IMR-90 (cell line): ENCODE measurements around the gene MTERF1. TPM values are rescaled to one million over a fixed set of nuclear protein-coding genes. Genes with fewer than 3 reads are reported as not detected.

Experiments used
- ATAC-seq: fragments of 200-7000 bp; cut with Tn5 transposase; 2 replicates; pipeline ENCODE4 v1.9.1; 2020; ENCODE audit warnings: low read depth, mild to moderate bottlenecking, moderate library complexity
- BruUV-seq: library from RNA; stranded (reverse); fragments of 400-500 nt; replicated peaks from 2 replicates; lab custom pipeline; 2021; lab: Mats Ljungman, UMichigan
- CTCF ChIA-PET: fragments of 300-600 bp; formaldehyde crosslinking; extraction: SDS; loops from one replicate; lab custom pipeline; 2021; ENCODE audit warnings: antibody characterized with exemption; lab: Yijun Ruan, JAX
- POLR2A ChIA-PET: fragments of 300-600 bp; sonication (Branson Sonifier 250); formaldehyde crosslinking; loops from one replicate; lab custom pipeline; 2022; ENCODE audit warnings: antibody characterized with exemption; ENCODE audit not compliant: unreplicated experiment; lab: Charles Lee
- DNase-seq: peaks from one replicate; pipeline ENCODE4 v3.0.0; 2013
- H2AFZ ChIP-seq: replicated peaks from 2 replicates; pipeline ENCODE3; 2013; ENCODE audit warnings: low read length, mild to moderate bottlenecking; ENCODE audit not compliant: poor library complexity
- H2AK5ac ChIP-seq: 2 replicates; pipeline ENCODE4 v1.6.1; 2013; ENCODE audit warnings: low read depth, low read length, inconsistent platforms
- H2AK9ac ChIP-seq: replicated peaks from 2 replicates; pipeline ENCODE3; 2013; ENCODE audit warnings: mild to moderate bottlenecking, low read depth, low read length, moderate library complexity; ENCODE audit not compliant: poor library complexity
- H2BK120ac ChIP-seq: 2 replicates; pipeline ENCODE4 v1.6.1; 2013; ENCODE audit warnings: low read depth, low read length, inconsistent platforms
- H2BK15ac ChIP-seq: 3 replicates; pipeline ENCODE4 v1.6.1; 2013; ENCODE audit warnings: low read depth, low read length, inconsistent platforms
- H2BK20ac ChIP-seq: 2 replicates; pipeline ENCODE4 v1.6.1; 2013; ENCODE audit warnings: low read depth, mild to moderate bottlenecking, inconsistent platforms, low read length, moderate library complexity
- H2BK5ac ChIP-seq: 2 replicates; pipeline ENCODE4 v1.6.1; 2013; ENCODE audit warnings: mild to moderate bottlenecking, low read depth, low read length, inconsistent platforms; ENCODE audit not compliant: poor library complexity, severe bottlenecking
- H3K14ac ChIP-seq: replicated peaks from 2 replicates; pipeline ENCODE4 v1.6.1; 2013; ENCODE audit warnings: low read depth, low read length, inconsistent platforms
- H3K18ac ChIP-seq: 2 replicates; pipeline ENCODE4 v1.6.1; 2013; ENCODE audit warnings: low read depth, low read length, control low read depth
- H3K23ac ChIP-seq: 2 replicates; pipeline ENCODE4 v1.6.1; 2013; ENCODE audit warnings: low read depth, low read length, inconsistent platforms
- H3K27ac ChIP-seq: 2 replicates; pipeline ENCODE4 v1.5.1; 2013; ENCODE audit warnings: mild to moderate bottlenecking, control low read depth, low read length; ENCODE audit not compliant: insufficient read depth
- H3K27me3 ChIP-seq: 2 replicates; pipeline ENCODE4 v1.6.1; 2013; ENCODE audit warnings: low read length; ENCODE audit not compliant: control insufficient read depth, insufficient read depth
- H3K36me3 ChIP-seq: 2 replicates; pipeline ENCODE4 v1.6.1; 2013; ENCODE audit warnings: low read length, mixed read lengths; ENCODE audit not compliant: control insufficient read depth, insufficient read depth
- H3K4ac ChIP-seq: 2 replicates; pipeline ENCODE4 v1.6.1; 2013; ENCODE audit warnings: low read depth, low read length, inconsistent platforms
- H3K4me1 ChIP-seq: 2 replicates; pipeline ENCODE4 v1.6.1; 2013; ENCODE audit warnings: low read length, mixed read lengths; ENCODE audit not compliant: control insufficient read depth, insufficient read depth
- H3K4me2 ChIP-seq: 2 replicates; pipeline ENCODE4 v1.6.1; 2013; ENCODE audit warnings: low read depth, mild to moderate bottlenecking, control low read depth, low read length, moderate library complexity
- H3K4me3 ChIP-seq: 2 replicates; pipeline ENCODE4 v1.5.1; 2013; ENCODE audit warnings: low read depth, mild to moderate bottlenecking, control low read depth, low read length, moderate library complexity; ENCODE audit not compliant: insufficient read depth
- H3K56ac ChIP-seq: 2 replicates; pipeline ENCODE4 v1.6.1; 2013; ENCODE audit warnings: low read length, inconsistent platforms; ENCODE audit not compliant: insufficient read depth; ENCODE audit errors: extremely low read depth
- H3K79me1 ChIP-seq, 2 experiments: 2 replicates each; pipeline ENCODE4 v1.6.1; 2013; ENCODE audit warnings: low read length in 2 of 2, inconsistent platforms in 1 of 2, low read depth in 1 of 2
- H3K9ac ChIP-seq: 2 replicates; pipeline ENCODE4 v1.6.1; 2013; ENCODE audit warnings: low read depth, low read length, control low read depth
- H3K9me1 ChIP-seq: 2 replicates; pipeline ENCODE4 v1.6.1; 2013; ENCODE audit warnings: low read length, inconsistent platforms; ENCODE audit not compliant: insufficient read depth
- H3K9me3 ChIP-seq: 2 replicates; pipeline ENCODE4 v1.6.1; 2013; ENCODE audit warnings: low read length; ENCODE audit not compliant: control insufficient read depth, insufficient read depth
- H4K20me1 ChIP-seq: 2 replicates; pipeline ENCODE4 v1.6.1; 2013; ENCODE audit warnings: low read length, inconsistent platforms; ENCODE audit not compliant: insufficient read depth
- H4K5ac ChIP-seq: 2 replicates; pipeline ENCODE4 v1.6.1; 2013; ENCODE audit warnings: mild to moderate bottlenecking, low read depth, low read length, control low read depth
- H4K8ac ChIP-seq, 2 experiments: 2 replicates each; pipeline ENCODE4 v1.6.1; 2013; ENCODE audit warnings: low read depth in 2 of 2, low read length in 2 of 2, control low read depth in 1 of 2, inconsistent platforms in 1 of 2
- H4K91ac ChIP-seq: 2 replicates; pipeline ENCODE4 v1.6.1; 2013; ENCODE audit warnings: low read depth, low read length, inconsistent platforms; ENCODE audit not compliant: insufficient read depth
- BHLHE40 ChIP-seq: fragments of 150-350 bp; IDR thresholded peaks from 2 replicates; pipeline ENCODE4 v1.6.1; 2016; ENCODE audit warnings: mild to moderate bottlenecking, low read depth, low read length
- CEBPB ChIP-seq: IDR thresholded peaks from 2 replicates; pipeline ENCODE4 v1.6.1; 2012; ENCODE audit warnings: low read depth, low read length, improper control_type of control experiment
- CHD1 ChIP-seq: IDR thresholded peaks from 2 replicates; pipeline ENCODE4 v1.6.1; 2012; ENCODE audit warnings: low read depth, low read length, improper control_type of control experiment
- CTCF ChIP-seq: conservative IDR thresholded peaks from 2 replicates; pipeline ENCODE4 v1.5.1; 2012; ENCODE audit warnings: mild to moderate bottlenecking, low read depth, low read length, improper control_type of control experiment
- FOS ChIP-seq: fragments of 150-350 bp; IDR thresholded peaks from 2 replicates; pipeline ENCODE4 v1.6.1; 2016; ENCODE audit warnings: low read depth, low read length
- MAFK ChIP-seq: IDR thresholded peaks from 2 replicates; pipeline ENCODE4 v1.6.1; 2012; ENCODE audit warnings: low read depth, low read length, improper control_type of control experiment
- MAZ ChIP-seq: IDR thresholded peaks from 2 replicates; pipeline ENCODE4 v1.6.1; 2012; ENCODE audit warnings: low read depth, mild to moderate bottlenecking, low read length, improper control_type of control experiment, moderate library complexity, borderline replicate concordance
- MXI1 ChIP-seq: IDR thresholded peaks from 2 replicates; pipeline ENCODE4 v1.6.1; 2012; ENCODE audit warnings: low read depth, mild to moderate bottlenecking, low read length, moderate library complexity, borderline replicate concordance
- NFE2L2 ChIP-seq: fragments of 150-350 bp; IDR thresholded peaks from 2 replicates; pipeline ENCODE4 v1.6.1; 2016; ENCODE audit warnings: low read depth, mild to moderate bottlenecking, low read length
- POLR2A ChIP-seq: IDR thresholded peaks from 2 replicates; pipeline ENCODE4 v1.6.1; 2012; ENCODE audit warnings: mild to moderate bottlenecking, low read depth, low read length
- RAD21 ChIP-seq: IDR thresholded peaks from 2 replicates; pipeline ENCODE4 v1.6.1; 2012; ENCODE audit warnings: low read length, improper control_type of control experiment
- RCOR1 ChIP-seq: IDR thresholded peaks from 2 replicates; pipeline ENCODE4 v1.6.1; 2012; ENCODE audit warnings: mild to moderate bottlenecking, low read length, improper control_type of control experiment; ENCODE audit not compliant: insufficient replicate concordance
- RFX5 ChIP-seq: IDR thresholded peaks from 2 replicates; pipeline ENCODE4 v1.8.0; 2012; ENCODE audit warnings: low read depth, mild to moderate bottlenecking, low read length, moderate library complexity
- SMC3 ChIP-seq: fragments of 150-350 bp; IDR thresholded peaks from 2 replicates; pipeline ENCODE4 v1.6.1; 2016; ENCODE audit warnings: low read depth, mild to moderate bottlenecking, antibody characterized with exemption, low read length, moderate library complexity
- USF2 ChIP-seq: fragments of 150-350 bp; IDR thresholded peaks from 2 replicates; pipeline ENCODE4 v1.6.1; 2017; ENCODE audit warnings: mild to moderate bottlenecking, antibody characterized with exemption, low read length, low read depth
- dilution Hi-C: fragments of 300-500 bp; cut with HindIII; formaldehyde crosslinking; loops from one replicate; pipeline ENCODE4 v1.14.3; 2018; ENCODE audit warnings: low sequenced_read_pairs; ENCODE audit not compliant: unreplicated experiment
- in situ Hi-C: fragments of 300-500 bp; cut with MboI; formaldehyde crosslinking; loops from 3 replicates; pipeline ENCODE4 v1.14.3; 2019; ENCODE audit warnings: low sequenced_read_pairs, inconsistent platforms, mixed read lengths
- intact Hi-C: fragments of 100-400 bp; cut with micrococcal nuclease; formaldehyde crosslinking; loops from 2 replicates; pipeline ENCODE4 v1.10.0; 2022
- polyA plus RNA-seq, 3 experiments: library from polyadenylated mRNA; depleted of rRNA; stranded (reverse); fragments of >200 nt; gene quantifications; 2 replicates each; pipeline ENCODE4 v1.2.3, GENCODE V29; 2012; ENCODE audit warnings: low replicate concordance in 1 of 3
- total RNA-seq: library from RNA; depleted of rRNA; stranded (reverse); fragments of >200 nt; gene quantifications from 2 replicates; pipeline ENCODE4 v1.2.3, GENCODE V29; 2012
- TF ChIP-seq, protein P1 (sequence below): fragments of 150-350 bp; IDR thresholded peaks from 2 replicates; pipeline ENCODE4 v1.6.1; 2016; ENCODE audit warnings: low read depth, mild to moderate bottlenecking, low read length, moderate library complexity, borderline replicate concordance

MTERF1 gene
- total and polyA plus RNA-seq, 2 of the 4 experiments (the other 2 are of a cell fraction): 7.0 to 7.3 TPM

DNA sequence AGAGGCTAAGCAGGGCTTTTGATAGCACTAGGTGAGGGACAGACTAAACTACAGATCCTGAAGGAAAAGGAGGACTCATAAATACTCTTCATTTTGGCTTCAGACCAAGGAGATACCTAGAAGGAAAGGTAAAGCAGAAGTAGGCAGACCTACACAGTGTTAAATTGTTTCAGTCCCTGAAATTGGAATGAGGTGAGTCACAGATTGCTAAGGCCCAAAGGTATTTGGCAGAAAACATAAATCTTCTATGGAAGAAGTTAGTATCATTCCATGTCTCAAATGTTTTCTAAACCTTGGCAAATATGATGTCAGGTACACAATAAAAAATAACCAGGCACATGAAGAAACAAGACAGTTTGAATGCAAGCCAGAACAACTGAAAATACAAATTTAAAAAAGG, 30.0 kb downstream of the MTERF1 start:
- Histone ChIP-seq H3K4me1 (peaks cover 3% of the 10 kb centered on the region; the same call in 1 of the 2 replicates), H3K4me2 (peak overlapping the region; percentile 43; the same call in 1 of the 2 replicates), H3K14ac (no peak overlapping the region), H3K23ac (no peak overlapping the region), H2AFZ (no peak overlapping the region), H3K18ac (no peak overlapping the region; the same call in 1 of the 2 replicates), H2AK5ac (no peak overlapping the region), H3K79me1 (peaks cover 5 to 6% of the 10 kb centered on the region in 2 experiments; a peak in 3 of 4 replicates), H3K36me3 (no peaks in the 10 kb centered on the region), H2AK9ac (no peak overlapping the region), H2BK120ac (no peak overlapping the region), H3K27ac (no peak overlapping the region), H2BK5ac (no peak overlapping the region), H3K9me3 (no peaks in the 10 kb centered on the region), H4K8ac (no peak overlapping the region; a peak in 1 of 4 replicates), H3K4me3 (no peak overlapping the region), H3K27me3 (no peaks in the 10 kb centered on the region), H3K4ac (no peak overlapping the region), H4K91ac (no peak overlapping the region), H3K9me1 (no peaks in the 10 kb centered on the region; the same call in 1 of the 2 replicates), H4K5ac (no peak overlapping the region; the same call in 1 of the 2 replicates), H2BK20ac (no peak overlapping the region), H2BK15ac (no peak overlapping the region), H3K56ac (no peak overlapping the region), H3K9ac (no peak overlapping the region), H4K20me1 (no peaks in the 10 kb centered on the region)
- in situ Hi-C loops (no loop called here), dilution Hi-C loops (no loop called here), intact Hi-C loops (no loop called here)
- CTCF ChIA-PET: no interaction called here
- peak; percentile 28 for DNase-seq
- BruUV-seq: no TSS peak
- TF ChIP-seq, protein P1, sequence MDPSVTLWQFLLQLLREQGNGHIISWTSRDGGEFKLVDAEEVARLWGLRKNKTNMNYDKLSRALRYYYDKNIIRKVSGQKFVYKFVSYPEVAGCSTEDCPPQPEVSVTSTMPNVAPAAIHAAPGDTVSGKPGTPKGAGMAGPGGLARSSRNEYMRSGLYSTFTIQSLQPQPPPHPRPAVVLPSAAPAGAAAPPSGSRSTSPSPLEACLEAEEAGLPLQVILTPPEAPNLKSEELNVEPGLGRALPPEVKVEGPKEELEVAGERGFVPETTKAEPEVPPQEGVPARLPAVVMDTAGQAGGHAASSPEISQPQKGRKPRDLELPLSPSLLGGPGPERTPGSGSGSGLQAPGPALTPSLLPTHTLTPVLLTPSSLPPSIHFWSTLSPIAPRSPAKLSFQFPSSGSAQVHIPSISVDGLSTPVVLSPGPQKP: no peak
- TF ChIP-seq CEBPB: no peak
- no peak for TF ChIP-seq CHD1
- TF ChIP-seq RFX5: no peak
- no peak for TF ChIP-seq CTCF
- TF ChIP-seq FOS: no peak
- TF ChIP-seq USF2: no peak
- TF ChIP-seq MAZ: no peak
- no peak for TF ChIP-seq RAD21
- no peak for TF ChIP-seq NFE2L2
- no peak for TF ChIP-seq RCOR1
- TF ChIP-seq POLR2A: no peak
- TF ChIP-seq SMC3: no peak
- no peak for TF ChIP-seq MAFK
- no peak for TF ChIP-seq BHLHE40
- no peak for TF ChIP-seq MXI1
- POLR2A ChIA-PET: no interaction called here
- ATAC-seq: peak; percentile 49; the same call in 1 of the 2 replicates
